ENCODE measurements around the gene KCNQ1. TPM values are rescaled to one million over a fixed set of nuclear protein-coding genes. Genes with fewer than 3 reads are reported as not detected.

Gene KCNQ1
- total RNA-seq, 4 donors from 2014 or later = 5.6 to 46.8 (median 24.6) TPM

DNA sequence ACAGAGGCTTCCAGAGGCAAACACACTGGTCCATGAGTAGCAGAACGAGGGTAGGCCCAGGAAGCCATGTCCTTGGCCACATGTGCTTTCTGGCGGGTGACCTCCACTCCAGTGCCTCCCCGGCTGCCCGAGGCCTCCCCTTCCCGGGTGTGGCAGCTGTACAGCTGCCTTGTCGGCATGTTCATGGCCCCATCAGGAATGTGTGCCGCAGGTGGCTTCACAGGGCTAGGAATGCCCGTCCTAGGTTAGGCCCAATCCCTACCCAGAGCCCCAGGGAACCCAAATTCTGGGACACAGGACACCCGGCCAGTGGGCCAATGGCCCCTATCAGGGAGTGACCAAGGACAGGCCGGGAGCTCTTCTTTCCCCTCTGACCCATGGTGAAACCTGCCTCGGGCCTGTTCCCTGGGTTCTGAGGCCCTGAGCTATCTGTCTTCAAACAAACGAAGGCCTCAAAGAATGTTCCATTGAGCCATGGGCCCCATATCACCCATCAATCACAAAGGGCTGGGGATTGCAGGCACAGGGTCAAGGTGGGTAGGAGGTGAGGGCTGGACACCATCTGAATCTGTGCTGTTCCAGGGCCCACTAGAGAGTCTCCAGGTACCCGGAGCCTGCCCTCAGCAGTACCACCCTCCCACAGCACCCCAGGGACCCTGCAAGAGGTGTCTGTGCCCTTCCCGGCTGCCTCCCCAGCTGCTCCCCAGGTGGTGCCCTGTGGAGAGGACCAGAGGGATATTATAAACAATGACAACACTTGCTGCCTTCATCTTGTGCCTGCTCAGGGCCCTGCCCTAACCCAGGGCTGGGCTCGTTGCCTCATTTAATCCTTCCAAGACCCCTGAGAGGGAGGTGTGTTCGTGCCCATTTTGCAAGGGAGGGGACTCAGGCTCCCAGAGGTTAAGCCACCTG is 444.8 kb downstream of the KCNQ1 start:
- H3K36me3 ChIP-seq = no peaks in the 10 kb centered on the region
- H3K4me3 ChIP-seq = no peak overlapping the region
- TF ChIP-seq POLR2A (IDR thresholded peaks at IDR 0.05) (no peak), EP300 (IDR thresholded peaks at IDR 0.05; ENCODE audit: low read depth) (no peak), POLR2AphosphoS5 (IDR thresholded peaks at IDR 0.05) (no peak)
- TF ChIP-seq, protein P1, sequence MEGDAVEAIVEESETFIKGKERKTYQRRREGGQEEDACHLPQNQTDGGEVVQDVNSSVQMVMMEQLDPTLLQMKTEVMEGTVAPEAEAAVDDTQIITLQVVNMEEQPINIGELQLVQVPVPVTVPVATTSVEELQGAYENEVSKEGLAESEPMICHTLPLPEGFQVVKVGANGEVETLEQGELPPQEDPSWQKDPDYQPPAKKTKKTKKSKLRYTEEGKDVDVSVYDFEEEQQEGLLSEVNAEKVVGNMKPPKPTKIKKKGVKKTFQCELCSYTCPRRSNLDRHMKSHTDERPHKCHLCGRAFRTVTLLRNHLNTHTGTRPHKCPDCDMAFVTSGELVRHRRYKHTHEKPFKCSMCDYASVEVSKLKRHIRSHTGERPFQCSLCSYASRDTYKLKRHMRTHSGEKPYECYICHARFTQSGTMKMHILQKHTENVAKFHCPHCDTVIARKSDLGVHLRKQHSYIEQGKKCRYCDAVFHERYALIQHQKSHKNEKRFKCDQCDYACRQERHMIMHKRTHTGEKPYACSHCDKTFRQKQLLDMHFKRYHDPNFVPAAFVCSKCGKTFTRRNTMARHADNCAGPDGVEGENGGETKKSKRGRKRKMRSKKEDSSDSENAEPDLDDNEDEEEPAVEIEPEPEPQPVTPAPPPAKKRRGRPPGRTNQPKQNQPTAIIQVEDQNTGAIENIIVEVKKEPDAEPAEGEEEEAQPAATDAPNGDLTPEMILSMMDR (IDR thresholded peaks at IDR 0.05) = no peak
- no peaks in the 10 kb centered on the region for H3K27me3 ChIP-seq
- no peak for DNase-seq
- H3K4me1 ChIP-seq = peaks cover 27 to 47% (median 41%) of the 10 kb centered on the region in 4 donors
- 63% methylated on average over 16 of the region's 16 CpGs; no CpG with 5 or more reads in 1 of the 2 donors for WGBS, 2 donors (ENCODE audit: low coverage in 1 of 2)
- H3K27ac ChIP-seq = no peak overlapping the region
- in situ Hi-C loops (cut with MboI; ENCODE audit: low pct_ligation_motif_present in 1 of 4, low pct_unique_long_range_greater_than_20kb in 1 of 4, low sequenced_read_pairs in 3 of 4) = loop anchor here (5.0 to 25.0 kb wide), 5 partner anchors 357 to 577 kb away; partner anchors contain the start of genes C11orf21 (in 1 of the 4), KCNQ1 (in 1 of the 4), TRPM5 (in 1 of the 4) and TSPAN32 (in 1 of the 4)
- H3K9me3 ChIP-seq = no peaks in the 10 kb centered on the region
- intact Hi-C loops (cut with DNase I; ENCODE audit: low total_unique reads) = loop anchor here (5.0 to 10.0 kb wide), 4 partner anchors 62 to 465 kb away; no protein-coding TSS in a partner anchor

DNA sequence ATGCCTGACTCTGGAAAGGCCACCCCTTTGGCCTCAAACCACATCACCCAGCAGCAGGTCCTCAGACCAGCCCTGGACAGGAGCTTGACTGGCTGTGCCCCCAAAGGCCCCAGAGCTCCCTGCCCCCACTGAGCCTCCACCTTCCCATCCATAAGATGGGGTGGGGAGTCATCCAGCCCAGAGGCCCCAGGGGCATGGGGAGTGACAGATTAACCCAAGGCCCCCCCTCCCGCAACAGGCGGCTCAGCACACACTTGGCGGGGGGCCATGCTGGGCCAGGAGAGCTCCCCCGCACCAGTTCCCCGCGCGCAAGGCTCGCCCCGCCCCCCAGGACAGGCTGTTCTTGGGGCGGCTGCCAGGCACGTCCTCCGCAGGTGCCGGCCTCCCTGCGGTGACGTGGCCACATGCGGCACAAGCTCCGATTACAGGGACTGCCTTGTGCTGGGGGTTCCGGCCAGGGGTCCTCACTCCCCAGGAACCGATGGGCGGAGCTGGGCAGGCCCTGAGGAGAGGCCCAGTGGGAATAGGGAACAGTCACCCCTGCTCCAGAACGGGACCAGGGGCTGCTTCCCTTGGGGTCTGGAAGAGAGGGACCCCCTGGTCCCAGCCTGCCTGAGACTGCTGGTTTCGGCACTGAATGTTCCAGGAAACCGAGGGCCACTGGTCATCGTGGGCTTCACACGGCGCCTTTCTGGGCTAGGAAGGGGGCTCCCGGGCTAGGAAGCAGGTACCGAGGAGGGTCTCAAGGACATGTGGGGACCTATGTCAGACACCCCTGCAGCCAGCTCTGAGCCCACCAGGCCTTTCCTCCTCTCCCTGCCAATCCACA is 445.9 kb downstream of the KCNQ1 start:
- no peaks in the 10 kb centered on the region for H3K9me3 ChIP-seq
- H3K36me3 ChIP-seq = no peaks in the 10 kb centered on the region
- peaks cover 27 to 41% (median 35%) of the 10 kb centered on the region in 4 donors for H3K4me1 ChIP-seq
- in situ Hi-C loops (cut with MboI; ENCODE audit: low pct_ligation_motif_present in 1 of 4, low pct_unique_long_range_greater_than_20kb in 1 of 4, low sequenced_read_pairs in 3 of 4) (loop anchor here in 3 of 4 donors (10.0 to 25.0 kb wide), 4 partner anchors 453 to 578 kb away; partner anchors contain the start of genes C11orf21 (in 1 of the 3), KCNQ1 (in 1 of the 3), TRPM5 (in 1 of the 3) and TSPAN32 (in 1 of the 3)), intact Hi-C loops (cut with DNase I; ENCODE audit: low total_unique reads) (loop anchor here (10.0 kb wide), 1 partner anchor 466 kb away; no protein-coding TSS in a partner anchor)
- WGBS, 2 donors (ENCODE audit: low coverage in 1 of 2) = 63% methylated on average over 24 of the region's 28 CpGs; no CpG with 5 or more reads in 1 of the 2 donors
- peak; percentile 81 for TF ChIP-seq EP300 (IDR thresholded peaks at IDR 0.05; ENCODE audit: low read depth)
- TF ChIP-seq, protein P1 (IDR thresholded peaks at IDR 0.05) = no peak
- peak in 2 of 3 donors; percentile 26 to 46 for TF ChIP-seq POLR2AphosphoS5 (IDR thresholded peaks at IDR 0.05)
- TF ChIP-seq POLR2A (IDR thresholded peaks at IDR 0.05) = no peak
- H3K27me3 ChIP-seq = no peaks in the 10 kb centered on the region
- H3K27ac ChIP-seq = peak overlapping the region in 1 of 4 donors; percentile 0
- H3K4me3 ChIP-seq = no peak overlapping the region
- peak; percentile 73 for DNase-seq

DNA sequence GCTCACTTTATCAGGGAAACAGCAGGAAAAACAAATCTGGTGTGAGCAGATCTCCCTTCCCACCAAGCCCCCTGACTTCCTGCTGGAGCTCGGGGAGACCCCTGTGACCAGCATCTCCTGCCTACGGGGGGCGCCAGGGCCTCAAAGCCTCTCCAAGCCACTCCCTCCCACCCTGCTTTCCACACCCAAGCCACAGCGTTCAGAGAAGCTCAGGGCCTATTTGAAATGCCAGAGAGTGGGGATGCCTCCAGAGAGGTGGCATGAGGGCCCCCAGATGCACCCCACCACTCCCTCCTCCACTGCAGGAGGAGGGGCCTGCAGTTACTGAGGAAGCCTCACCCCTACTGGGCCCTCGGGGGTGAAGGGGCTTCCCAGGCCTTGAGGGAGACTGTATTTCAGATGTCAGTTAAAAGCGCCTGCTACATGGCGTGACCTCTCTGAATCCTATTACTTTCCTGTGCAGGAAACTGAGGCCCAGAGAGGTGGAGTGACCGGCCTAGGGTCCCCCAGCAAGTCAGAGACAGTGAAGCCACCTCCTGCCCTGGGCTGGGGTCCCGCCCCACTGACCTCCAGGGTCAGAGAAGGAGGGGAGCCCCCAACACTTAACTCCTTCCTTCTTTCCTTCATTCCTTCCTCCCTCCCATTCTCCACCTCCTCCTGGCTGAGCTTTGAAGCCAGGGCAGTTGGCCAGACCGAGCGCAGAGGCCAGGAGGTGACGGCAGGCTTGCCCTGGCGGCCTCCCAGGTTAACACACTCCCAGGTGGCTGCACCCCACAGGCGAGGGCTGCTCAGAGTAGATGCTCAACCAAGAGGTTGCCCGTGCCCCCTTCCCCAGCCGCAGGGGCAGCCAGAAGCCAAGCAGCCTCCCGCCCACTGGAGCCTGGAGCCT is 446.8 kb downstream of the KCNQ1 start:
- intact Hi-C loops (cut with DNase I; ENCODE audit: low total_unique reads) (loop anchor here (10.0 kb wide), 1 partner anchor 467 kb away; no protein-coding TSS in a partner anchor), in situ Hi-C loops (cut with MboI; ENCODE audit: low pct_ligation_motif_present in 1 of 4, low pct_unique_long_range_greater_than_20kb in 1 of 4, low sequenced_read_pairs in 3 of 4) (loop anchor here in 3 of 4 donors (10.0 to 25.0 kb wide), 4 partner anchors 454 to 579 kb away; partner anchors contain the start of genes C11orf21 (in 1 of the 3), KCNQ1 (in 1 of the 3), TRPM5 (in 1 of the 3) and TSPAN32 (in 1 of the 3))
- no peak for DNase-seq
- WGBS, 2 donors (ENCODE audit: low coverage in 1 of 2) = 42% methylated on average over 16 of the region's 17 CpGs; no CpG with 5 or more reads in 1 of the 2 donors
- H3K27me3 ChIP-seq = no peaks in the 10 kb centered on the region
- H3K9me3 ChIP-seq = no peaks in the 10 kb centered on the region
- peak overlapping the region in 3 of 4 donors; percentile 23 to 45 (median 24) for H3K4me3 ChIP-seq
- peak overlapping the region; percentile 18 to 59 (median 57) for H3K27ac ChIP-seq
- TF ChIP-seq EP300 (IDR thresholded peaks at IDR 0.05; ENCODE audit: low read depth) = no peak
- TF ChIP-seq, protein P1 (IDR thresholded peaks at IDR 0.05) = no peak
- H3K36me3 ChIP-seq = no peaks in the 10 kb centered on the region
- peaks cover 25 to 35% (median 30%) of the 10 kb centered on the region in 4 donors for H3K4me1 ChIP-seq
